Effector memory CD4-positive, alpha-beta T cell (primary cell): ENCODE data around the gene ATOSA.

ENCODE experiments used
- DNase-seq, 3 donors: peaks; one replicate each; pipeline ENCODE4 v3.0.0-alpha.2; 2020
- H3K27ac ChIP-seq: 2 replicates; pipeline ENCODE4 v1.7.0; 2013; ENCODE audit warnings: mild to moderate bottlenecking, low read length, moderate library complexity; ENCODE audit not compliant: insufficient read depth, poor library complexity, severe bottlenecking
- H3K27me3 ChIP-seq: replicated peaks from 2 replicates; pipeline ENCODE4 v1.7.0; 2013; ENCODE audit warnings: mild to moderate bottlenecking, low read length; ENCODE audit not compliant: insufficient read depth, control insufficient read depth, poor library complexity, severe bottlenecking
- H3K36me3 ChIP-seq: 2 replicates; pipeline ENCODE4 v1.7.0; 2013; ENCODE audit warnings: mild to moderate bottlenecking, low read length, moderate library complexity; ENCODE audit not compliant: control insufficient read depth, insufficient read depth
- H3K4me1 ChIP-seq: 2 replicates; pipeline ENCODE4 v1.7.0; 2013; ENCODE audit warnings: low read length, mild to moderate bottlenecking; ENCODE audit not compliant: control insufficient read depth, insufficient read depth, poor library complexity, severe bottlenecking
- H3K4me3 ChIP-seq: 2 replicates; pipeline ENCODE4 v1.7.0; 2013; ENCODE audit warnings: low read length, low read depth, mild to moderate bottlenecking; ENCODE audit not compliant: insufficient read depth, poor library complexity, severe bottlenecking
- H3K9me3 ChIP-seq: 2 replicates; pipeline ENCODE4 v1.7.0; 2013; ENCODE audit warnings: mild to moderate bottlenecking, low read length, moderate library complexity; ENCODE audit not compliant: control insufficient read depth

ATOSA gene

GRCh38 chr15:52657338-52657737, 21.9 kb downstream of the ATOSA start:
- DNase-seq = no peak
- Histone ChIP-seq H3K27ac (no peak overlapping the region), H3K27me3 (no peaks in the 10 kb centered on the region), H3K36me3 (peaks cover 24% of the 10 kb centered on the region), H3K4me1 (no peaks in the 10 kb centered on the region), H3K4me3 (no peak overlapping the region), H3K9me3 (no peaks in the 10 kb centered on the region)

GRCh38 chr15:52656412-52656811, 22.8 kb downstream of the ATOSA start:
- H3K27ac ChIP-seq = no peak overlapping the region
- H3K4me3 ChIP-seq = no peak overlapping the region
- H3K9me3 ChIP-seq = no peaks in the 10 kb centered on the region
- no peak for DNase-seq
- peaks cover 17% of the 10 kb centered on the region for H3K36me3 ChIP-seq
- H3K4me1 ChIP-seq = no peaks in the 10 kb centered on the region
- H3K27me3 ChIP-seq = no peaks in the 10 kb centered on the region

GRCh38 chr15:52653431-52653964, 25.7 kb downstream of the ATOSA start:
- Histone ChIP-seq H3K4me3 (no peak overlapping the region), H3K36me3 (peaks cover 17% of the 10 kb centered on the region), H3K9me3 (no peaks in the 10 kb centered on the region), H3K4me1 (no peaks in the 10 kb centered on the region), H3K27ac (no peak overlapping the region), H3K27me3 (no peaks in the 10 kb centered on the region)
- no peak for DNase-seq

DNA sequence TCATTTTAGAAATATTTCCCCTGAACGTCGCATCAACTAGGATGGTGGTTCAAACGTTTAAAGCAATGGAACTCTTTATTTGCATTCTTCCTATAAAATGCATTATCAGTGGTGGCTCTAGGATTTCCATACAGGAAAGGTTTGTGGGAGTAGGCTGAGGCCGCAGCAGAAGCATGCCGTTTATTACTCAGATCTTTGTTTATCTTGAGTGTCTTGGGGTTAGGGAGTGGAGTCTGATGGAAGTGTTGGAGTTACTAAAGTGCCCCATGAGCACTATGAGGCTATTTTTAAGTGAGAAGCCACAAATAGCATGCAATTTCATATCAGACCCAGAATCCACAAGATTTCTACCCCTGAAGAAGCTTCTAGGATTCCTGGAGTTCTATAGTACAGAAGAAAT, 26.2 kb downstream of the ATOSA start:
- no peaks in the 10 kb centered on the region for H3K4me1 ChIP-seq

DNA sequence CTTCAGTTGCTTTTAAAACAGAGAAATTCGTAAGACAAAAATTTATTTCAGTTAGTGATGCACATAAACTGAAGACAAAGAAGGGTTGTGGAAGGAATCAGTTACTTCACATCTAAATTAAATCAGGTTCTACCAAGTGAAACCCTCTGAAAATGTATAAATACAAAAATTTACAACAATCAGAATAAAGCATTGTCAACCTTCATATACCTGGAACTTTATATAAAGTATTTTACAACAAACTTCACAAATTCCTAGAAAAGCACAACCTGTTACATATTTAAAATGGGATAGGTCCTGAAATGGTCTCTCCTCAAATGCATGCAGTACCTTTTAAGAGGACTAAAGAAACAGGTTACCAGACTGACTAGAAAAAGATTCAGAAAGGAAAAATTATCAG, 26.9 kb downstream of the ATOSA start:
- Histone ChIP-seq H3K4me3 (no peak overlapping the region), H3K27me3 (no peaks in the 10 kb centered on the region), H3K27ac (no peak overlapping the region), H3K4me1 (no peaks in the 10 kb centered on the region), H3K36me3 (peaks cover 11% of the 10 kb centered on the region), H3K9me3 (no peaks in the 10 kb centered on the region)
- DNase-seq = no peak

More for the DNA sequence above, 26.2 kb downstream of the ATOSA start:
- no peak overlapping the region for H3K27ac ChIP-seq
- no peak for DNase-seq
- H3K27me3 ChIP-seq = no peaks in the 10 kb centered on the region
- peaks cover 12% of the 10 kb centered on the region for H3K36me3 ChIP-seq
- no peaks in the 10 kb centered on the region for H3K9me3 ChIP-seq
- H3K4me3 ChIP-seq = no peak overlapping the region

DNA sequence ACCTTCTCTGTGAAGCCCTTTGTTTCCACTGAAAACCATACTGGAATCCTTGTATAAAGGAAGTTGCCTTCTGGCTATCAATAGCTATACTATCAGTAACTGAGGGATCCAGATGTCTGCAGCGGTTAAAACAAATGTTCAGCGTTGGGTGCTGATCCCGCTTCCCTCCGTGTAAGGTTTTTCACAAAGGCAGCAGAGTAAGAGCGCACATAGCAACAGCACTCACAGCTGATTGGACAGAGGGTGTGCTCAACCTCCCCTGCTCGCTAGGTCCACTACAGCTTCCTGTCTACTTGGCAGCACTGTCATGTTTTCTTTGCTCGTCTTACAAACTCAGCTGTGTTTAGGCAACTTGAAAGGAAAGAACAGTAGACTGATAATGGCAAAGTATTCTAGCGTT, 27.3 kb downstream of the ATOSA start:
- H3K27me3 ChIP-seq = no peaks in the 10 kb centered on the region
- H3K4me3 ChIP-seq = no peak overlapping the region
- H3K27ac ChIP-seq = no peak overlapping the region
- no peaks in the 10 kb centered on the region for H3K4me1 ChIP-seq
- no peaks in the 10 kb centered on the region for H3K9me3 ChIP-seq
- DNase-seq = peak; percentile 2 to 15 (median 11)
- peaks cover 10% of the 10 kb centered on the region for H3K36me3 ChIP-seq

DNA sequence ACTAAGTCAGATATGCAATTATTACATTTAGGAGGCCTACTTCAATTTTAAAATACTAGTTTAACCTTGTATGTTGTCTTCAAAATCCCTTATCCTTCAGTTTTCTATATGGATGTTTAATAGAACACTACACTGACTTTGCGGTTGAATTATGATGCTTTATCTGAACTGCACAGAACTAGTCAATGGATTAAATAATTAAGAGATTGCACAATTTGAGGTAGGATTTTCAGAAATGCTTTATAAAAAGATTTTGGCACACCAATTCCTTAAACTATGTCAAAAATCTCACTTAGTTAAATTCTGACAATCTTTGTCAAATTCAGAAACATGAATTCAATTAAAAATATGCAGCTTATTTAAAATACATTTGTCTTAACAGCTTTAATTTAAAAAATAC, 28.1 kb downstream of the ATOSA start:
- Histone ChIP-seq H3K4me1 (no peaks in the 10 kb centered on the region), H3K4me3 (no peak overlapping the region), H3K9me3 (no peaks in the 10 kb centered on the region), H3K27ac (no peak overlapping the region), H3K27me3 (no peaks in the 10 kb centered on the region), H3K36me3 (peaks cover 15% of the 10 kb centered on the region)
- no peak for DNase-seq

GRCh38 chr15:52649686-52650085, 29.5 kb downstream of the ATOSA start:
- H3K9me3 ChIP-seq = no peaks in the 10 kb centered on the region
- H3K27me3 ChIP-seq = no peaks in the 10 kb centered on the region
- H3K4me1 ChIP-seq = no peaks in the 10 kb centered on the region
- no peak overlapping the region for H3K27ac ChIP-seq
- no peak overlapping the region for H3K4me3 ChIP-seq
- H3K36me3 ChIP-seq = peaks cover 18% of the 10 kb centered on the region
- no peak for DNase-seq

GRCh38 chr15:52645916-52646315, 33.3 kb downstream of the ATOSA start:
- H3K27ac ChIP-seq = no peak overlapping the region
- H3K4me3 ChIP-seq = no peak overlapping the region
- no peaks in the 10 kb centered on the region for H3K4me1 ChIP-seq
- no peaks in the 10 kb centered on the region for H3K27me3 ChIP-seq
- peaks cover 18% of the 10 kb centered on the region for H3K36me3 ChIP-seq
- no peaks in the 10 kb centered on the region for H3K9me3 ChIP-seq
- DNase-seq = no peak

DNA sequence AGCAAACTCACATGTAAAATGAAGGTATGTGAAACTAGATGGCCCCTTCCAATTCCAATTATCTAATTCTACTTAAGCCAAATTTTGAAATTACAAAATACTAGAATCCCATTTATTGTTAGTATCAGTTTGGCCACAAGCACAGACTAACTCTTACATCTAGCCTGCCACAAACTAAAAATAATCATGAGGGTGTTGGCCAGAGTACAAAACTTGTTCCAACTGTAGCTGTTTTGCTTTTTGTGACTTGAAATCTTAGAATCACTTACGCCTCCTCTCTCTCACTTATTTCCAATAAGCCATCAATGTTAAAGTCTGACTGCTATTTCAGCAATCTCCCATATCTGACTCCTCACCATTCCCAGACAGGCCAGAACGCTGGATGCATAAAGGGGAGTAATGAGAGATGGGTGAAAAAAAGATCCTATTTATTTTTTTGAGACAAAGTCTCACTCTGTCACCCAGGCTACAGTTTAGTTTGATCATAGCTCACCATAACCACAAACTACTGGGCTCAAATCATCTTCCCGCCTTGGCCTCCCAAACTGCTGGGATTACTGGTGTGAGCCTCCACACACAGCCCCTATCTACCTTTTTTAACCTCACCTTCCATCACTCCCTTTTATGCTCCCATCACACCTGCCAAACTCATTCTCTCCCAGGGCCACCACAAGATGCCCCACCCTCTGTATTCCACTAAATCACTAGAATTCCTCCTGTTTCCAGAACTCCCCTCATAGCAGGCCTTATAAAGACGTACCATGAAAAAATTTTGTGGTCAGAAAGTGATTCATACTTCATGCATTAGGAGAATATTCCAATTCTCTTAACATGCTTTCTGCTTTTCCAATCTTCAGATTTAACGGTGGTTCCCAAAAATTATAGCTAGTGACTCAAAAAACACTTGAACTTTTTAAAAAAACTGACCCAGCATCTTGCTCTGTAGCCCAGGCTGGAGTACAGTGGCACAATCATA, 36.5 kb downstream of the ATOSA start:
- Histone ChIP-seq H3K4me3 (no peak overlapping the region), H3K9me3 (no peaks in the 10 kb centered on the region), H3K27ac (no peak overlapping the region), H3K27me3 (no peaks in the 10 kb centered on the region), H3K4me1 (no peaks in the 10 kb centered on the region), H3K36me3 (peaks cover 21% of the 10 kb centered on the region)
- DNase-seq = no peak
